Loucy (cell line): ENCODE measurements around the gene PARP8.

ENCODE experiments used
- EZH2phosphoT487 ChIP-seq: fragments of 200-600 bp; IDR thresholded peaks from 2 replicates; pipeline ENCODE4 v1.6.1; 2018; ENCODE audit warnings: antibody characterized with exemption, mild to moderate bottlenecking, moderate library complexity, borderline replicate concordance
- TF ChIP-seq, protein P1 (sequence below): fragments of 200-600 bp; sonication (generic); conservative IDR thresholded peaks from 2 replicates; pipeline ENCODE4 v1.5.1; 2014; ENCODE audit warnings: mild to moderate bottlenecking, antibody characterized with exemption, low read length

DNA sequence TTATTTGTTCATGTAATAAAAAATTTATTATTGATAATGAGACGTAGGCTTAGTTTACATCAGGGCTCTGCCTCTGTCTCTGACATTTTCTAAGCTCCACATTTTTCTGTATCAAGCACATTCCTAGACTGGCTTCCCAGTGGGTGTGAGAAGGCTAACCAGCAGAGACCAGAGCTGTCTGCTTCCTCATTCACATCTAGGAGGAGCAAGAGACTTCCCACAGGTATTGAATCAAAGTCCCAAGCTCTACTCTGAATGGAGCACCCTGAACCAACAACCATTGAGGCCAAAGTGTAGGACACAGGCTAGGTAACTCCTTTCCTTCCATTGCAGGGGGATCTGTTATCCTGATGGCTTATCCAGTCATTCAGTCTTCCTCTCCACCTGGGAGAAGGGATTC lies 72.4 kb downstream of the PARP8 start:
- no peak for TF ChIP-seq EZH2phosphoT487
- TF ChIP-seq, protein P1, sequence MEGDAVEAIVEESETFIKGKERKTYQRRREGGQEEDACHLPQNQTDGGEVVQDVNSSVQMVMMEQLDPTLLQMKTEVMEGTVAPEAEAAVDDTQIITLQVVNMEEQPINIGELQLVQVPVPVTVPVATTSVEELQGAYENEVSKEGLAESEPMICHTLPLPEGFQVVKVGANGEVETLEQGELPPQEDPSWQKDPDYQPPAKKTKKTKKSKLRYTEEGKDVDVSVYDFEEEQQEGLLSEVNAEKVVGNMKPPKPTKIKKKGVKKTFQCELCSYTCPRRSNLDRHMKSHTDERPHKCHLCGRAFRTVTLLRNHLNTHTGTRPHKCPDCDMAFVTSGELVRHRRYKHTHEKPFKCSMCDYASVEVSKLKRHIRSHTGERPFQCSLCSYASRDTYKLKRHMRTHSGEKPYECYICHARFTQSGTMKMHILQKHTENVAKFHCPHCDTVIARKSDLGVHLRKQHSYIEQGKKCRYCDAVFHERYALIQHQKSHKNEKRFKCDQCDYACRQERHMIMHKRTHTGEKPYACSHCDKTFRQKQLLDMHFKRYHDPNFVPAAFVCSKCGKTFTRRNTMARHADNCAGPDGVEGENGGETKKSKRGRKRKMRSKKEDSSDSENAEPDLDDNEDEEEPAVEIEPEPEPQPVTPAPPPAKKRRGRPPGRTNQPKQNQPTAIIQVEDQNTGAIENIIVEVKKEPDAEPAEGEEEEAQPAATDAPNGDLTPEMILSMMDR: no peak
